C4-2B (cell line): ENCODE measurements around the gene ARRB1.

ENCODE experiments used
- CTCF ChIP-seq: fragments of 450-650 bp; conservative IDR thresholded peaks from 2 replicates; pipeline ENCODE4 v1.5.1; 2017; ENCODE audit warnings: mild to moderate bottlenecking
- ZFX ChIP-seq: fragments of 450-650 bp; IDR thresholded peaks from 2 replicates; pipeline ENCODE4 v1.6.1; 2017

- TF ChIP-seq CTCF (no peak), ZFX (no peak)
Measured at GRCh38 chr11:75254326-75254725, 97.1 kb downstream of the ARRB1 start.
